NCI-H526 treated with DMSO at 0.1 percent for 48 hours (cell line): ENCODE results near the gene ITGAD.
"Not testable (repeated sequence)": the region's sequence is repeated elsewhere in the genome, so short reads cannot be mapped to it uniquely, and the experiment has no call there.

Source experiments
- DNase-seq: peaks from one replicate; lab custom pipeline; 2025; lab: John Stamatoyannopoulos, UW

Gene ITGAD

GRCh38 chr16:31403590-31404352, 10.6 kb downstream of the ITGAD start:
- DNase-seq = no peak

- DNase-seq = no peak
Observed at GRCh38 chr16:31404353-31405064, 11.4 kb downstream of the ITGAD start.

- no peak for DNase-seq
Observed at GRCh38 chr16:31407406-31407805, 14.3 kb downstream of the ITGAD start.

- no peak for DNase-seq
Observed at GRCh38 chr16:31409433-31409832, 16.3 kb downstream of the ITGAD start.

GRCh38 chr16:31410082-31410481, 16.9 kb downstream of the ITGAD start:
- no peak for DNase-seq

GRCh38 chr16:31411024-31411844, 18.1 kb downstream of the ITGAD start:
- no peak for DNase-seq

- no peak for DNase-seq
Observed at GRCh38 chr16:31412750-31413149, 19.6 kb downstream of the ITGAD start.

- DNase-seq = no peak
Observed at GRCh38 chr16:31413381-31413780, 20.2 kb downstream of the ITGAD start.

- DNase-seq = no peak
Observed at GRCh38 chr16:31413943-31414342, 20.8 kb downstream of the ITGAD start.

- no peak for DNase-seq
Observed at GRCh38 chr16:31414706-31415105, 21.6 kb downstream of the ITGAD start.

GRCh38 chr16:31416371-31416770, 23.2 kb downstream of the ITGAD start:
- DNase-seq = no peak

- DNase-seq = not testable (repeated sequence)
Observed at GRCh38 chr16:31417036-31417435, 23.9 kb downstream of the ITGAD start.

GRCh38 chr16:31417916-31418315, 24.8 kb downstream of the ITGAD start:
- no peak for DNase-seq

GRCh38 chr16:31420037-31420436, 26.9 kb downstream of the ITGAD start:
- DNase-seq = no peak

GRCh38 chr16:31421587-31421986, 28.5 kb downstream of the ITGAD start:
- DNase-seq = no peak

- DNase-seq = no peak
Observed at GRCh38 chr16:31423241-31423640, 30.1 kb downstream of the ITGAD start.

- DNase-seq = no peak
Observed at GRCh38 chr16:31423801-31424200, 30.7 kb downstream of the ITGAD start.

GRCh38 chr16:31427441-31428278, 34.5 kb downstream of the ITGAD start:
- peak; percentile 22 for DNase-seq

GRCh38 chr16:31428279-31428597, 35.1 kb downstream of the ITGAD start, which contains the start of gene COX6A2:
TSS of gene COX6A2 (minus strand) at chr16:31428360. CDS start at chr16:31428325, 35 bp downstream.
- no peak for DNase-seq

- no peak for DNase-seq
Observed at GRCh38 chr16:31428638-31429247, 35.6 kb downstream of the ITGAD start.

- DNase-seq = no peak
Observed at GRCh38 chr16:31429314-31429713, 36.2 kb downstream of the ITGAD start.
